HepG2 (cell line): Measurements from ENCODE around the gene E2F3. TPM values are rescaled to one million over a fixed set of nuclear protein-coding genes. Genes with fewer than 3 reads are reported as not detected.
"Not testable (repeated sequence)": the region's sequence is repeated elsewhere in the genome, so short reads cannot be mapped to it uniquely, and the experiment has no call there.

Experiments used
- ATAC-seq: fragments of 200-7000 bp; cut with Tn5 transposase; 3 replicates; pipeline ENCODE4 v1.9.1; 2020; ENCODE audit warnings: mild to moderate bottlenecking, moderate library complexity
- BruUV-seq: library from RNA; stranded (reverse); fragments of 400-500 nt; replicated peaks from 2 replicates; lab custom pipeline; 2021; lab: Mats Ljungman, UMichigan
- CTCF ChIA-PET: fragments of 300-600 bp; formaldehyde crosslinking; extraction: SDS; loops from one replicate; lab custom pipeline; 2021; ENCODE audit warnings: low total read pairs, inconsistent platforms, low intra/inter-chr PET ratio; lab: Yijun Ruan, JAX
- POLR2A ChIA-PET: fragments of 350-600 bp; sonication (Branson Sonifier 250); formaldehyde crosslinking; loops from one replicate; lab custom pipeline; 2020; ENCODE audit warnings: antibody characterized with exemption, inconsistent platforms; lab: Yijun Ruan, JAX
- DNase-seq: peaks from one replicate; pipeline ENCODE4 v3.0.0-alpha.2; 2015; ENCODE audit warnings: low spot score
- FAIRE-seq: peaks from 3 replicates; lab custom pipeline; 2011; peaks lifted over from hg19 to GRCh38; lab: Jason Lieb, UNC
- H2AFZ ChIP-seq: one replicate; pipeline ENCODE4 v1.6.1; 2011; ENCODE audit warnings: low read length, inconsistent platforms
- H3K27ac ChIP-seq: fragments of 300-600 bp; 3 replicates; pipeline ENCODE4 v1.8.0; 2011; ENCODE audit warnings: mixed run types, mild to moderate bottlenecking, mixed read lengths, low read length, inconsistent platforms; ENCODE audit not compliant: insufficient read depth; ENCODE audit errors: extremely low read length
- H3K27me3 ChIP-seq, 2 experiments: fragments of 200-600 bp in 1 of 2; 2 replicates in 1 of 2; 3 replicates in 1 of 2; pipeline versions ENCODE4 v1.6.0 to v1.8.0; 2011; ENCODE audit warnings: low read length in 2 of 2, mild to moderate bottlenecking in 2 of 2, moderate library complexity in 2 of 2, inconsistent platforms in 1 of 2; ENCODE audit not compliant: insufficient read depth in 2 of 2, control insufficient read depth in 1 of 2
- H3K36me3 ChIP-seq, 2 experiments: fragments of 200-600 bp in 1 of 2; replicated peaks in 1 of 2; 2 replicates in 1 of 2; 3 replicates in 1 of 2; pipeline versions ENCODE4 v1.5.1 to v1.8.0; 2011; ENCODE audit warnings: low read length in 2 of 2, inconsistent platforms in 1 of 2; ENCODE audit not compliant: insufficient read depth in 2 of 2, control insufficient read depth in 1 of 2
- H3K4me1 ChIP-seq: 2 replicates; pipeline ENCODE4 v1.5.1; 2012; ENCODE audit warnings: low read length, inconsistent platforms; ENCODE audit not compliant: insufficient read depth
- H3K4me2 ChIP-seq: 2 replicates; pipeline ENCODE4 v1.6.0; 2011; ENCODE audit warnings: low read depth, low read length, inconsistent platforms
- H3K4me3 ChIP-seq, 3 experiments: fragments of 200-600 bp in 1 of 3; sonication (generic), shearing (Covaris generic) in 1 of 3; replicated peaks in 1 of 3; 2 replicates each; pipeline ENCODE4 v1.5.1; 2011 to 2016; ENCODE audit warnings: low read length in 3 of 3, inconsistent platforms in 2 of 3, low read depth in 2 of 3, mild to moderate bottlenecking in 2 of 3, control low read depth in 1 of 3, mixed read lengths in 1 of 3; ENCODE audit not compliant: insufficient read depth in 1 of 3
- H3K79me2 ChIP-seq: one replicate; pipeline ENCODE4 v1.6.1; 2011; ENCODE audit warnings: low read length, inconsistent platforms; ENCODE audit not compliant: insufficient read depth
- H3K9ac ChIP-seq: 2 replicates; pipeline ENCODE4 v1.6.0; 2011; ENCODE audit warnings: mild to moderate bottlenecking, low read depth, low read length, inconsistent platforms; ENCODE audit not compliant: insufficient read depth
- H3K9me3 ChIP-seq: 2 replicates; pipeline ENCODE4 v1.5.1; 2012; ENCODE audit warnings: mild to moderate bottlenecking, low read length
- H4K20me1 ChIP-seq: 2 replicates; pipeline ENCODE4 v1.6.0; 2011; ENCODE audit warnings: inconsistent platforms, mild to moderate bottlenecking, low read length, moderate library complexity; ENCODE audit not compliant: insufficient read depth
- CEBPG ChIP-seq: IDR thresholded peaks from 2 replicates; pipeline ENCODE4 v1.6.1; 2016
- NR2F2 ChIP-seq: IDR thresholded peaks from 2 replicates; pipeline ENCODE4 v1.6.1; 2012; ENCODE audit warnings: low read depth, inconsistent platforms, borderline replicate concordance
- RORA ChIP-seq: sonication (generic); formaldehyde crosslinking; IDR thresholded peaks from 2 replicates; pipeline ENCODE4 v1.5.0; 2020; ENCODE audit warnings: mild to moderate bottlenecking, missing genetic modification reagents, moderate library complexity
- ZNF468 ChIP-seq: sonication (generic); formaldehyde crosslinking; IDR thresholded peaks from 2 replicates; pipeline ENCODE4 v1.8.0; 2022; ENCODE audit warnings: mild to moderate bottlenecking, moderate library complexity, missing genetic modification reagents
- WGBS: methylation state at CpG from one replicate; pipeline ENCODE4 v1.1.6; 2017; ENCODE audit warnings: low lambda C conversion rate; 5-methylcytosine and 5-hydroxymethylcytosine counted together
- in situ Hi-C: cut with HindIII; loops from 2 replicates; pipeline ENCODE4 v1.10.0; 2017; ENCODE audit warnings: low pct_unique_long_range_greater_than_20kb; ENCODE audit not compliant: extremely low pct_ligation_motif_present
- intact Hi-C: fragments of 100-400 bp; cut with micrococcal nuclease; formaldehyde crosslinking; loops from one replicate; pipeline ENCODE4 v1.10.0; 2022; ENCODE audit not compliant: unreplicated experiment
- polyA plus RNA-seq, 8 experiments: library from polyadenylated mRNA; depleted of rRNA in 3 of 8; stranded (reverse) in 7 of 8; unstranded in 1 of 8; fragments of >200 nt; fragmentation: Illumina TruSeq in 4 of 8; extraction: Trizol in 4 of 8; gene quantifications; 2 replicates each; pipeline versions ENCODE4 v1.2.1 to v1.2.3, GENCODE V29; 2011 to 2016; ENCODE audit warnings: low read depth in 4 of 8, missing spikeins in 1 of 8, mixed read lengths in 1 of 8; ENCODE audit not compliant: insufficient read depth in 1 of 8
- total RNA-seq, 5 experiments: library from RNA; depleted of rRNA; stranded (reverse); fragments of >200 nt; fragmentation: Illumina TruSeq; extraction: Trizol; gene quantifications; 2 replicates each; pipeline ENCODE4 v1.2.3, GENCODE V29; 2016; ENCODE audit warnings: low read depth in 1 of 5
- TF ChIP-seq, protein P1 (sequence below): sonication (generic); formaldehyde crosslinking; IDR thresholded peaks from 2 replicates; pipeline ENCODE4 v1.4.0; 2020; ENCODE audit warnings: mild to moderate bottlenecking, missing genetic modification reagents
- TF ChIP-seq, protein P2 (sequence below): sonication (generic); formaldehyde crosslinking; IDR thresholded peaks from 2 replicates; pipeline ENCODE4 v1.8.1; 2023; ENCODE audit warnings: missing genetic modification reagents, mild to moderate bottlenecking, borderline replicate concordance
- TF ChIP-seq, protein P3 (sequence below): sonication (generic); formaldehyde crosslinking; IDR thresholded peaks from 2 replicates; pipeline ENCODE4 v1.4.0; 2020; ENCODE audit warnings: mild to moderate bottlenecking, missing genetic modification reagents

E2F3 gene
- total and polyA plus RNA-seq, 2 of the 13 experiments (the other 11 are each of a cell fraction or from before 2014, with no cell fraction given): 8.5 to 12.7 TPM

DNA sequence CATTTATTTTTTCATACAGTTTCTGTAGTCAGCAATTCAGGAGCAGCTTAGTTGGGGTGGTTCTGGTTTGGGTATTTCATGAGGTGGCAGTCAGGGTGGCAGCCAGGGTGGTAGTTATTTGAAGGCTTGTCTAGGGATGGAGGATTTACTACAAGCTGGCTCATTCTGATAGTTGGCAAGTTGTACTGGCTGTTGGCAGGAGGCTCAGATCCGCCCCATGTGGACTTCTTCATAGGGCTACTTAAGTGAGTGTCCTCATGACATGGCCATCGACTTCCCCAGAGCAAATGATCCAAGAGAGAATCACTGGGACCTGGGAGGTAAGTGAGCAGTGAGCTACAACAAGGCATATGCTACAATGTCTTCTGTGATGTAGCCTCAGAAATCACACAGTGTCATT is 110.2 kb downstream of the E2F3 start:
- Histone ChIP-seq H3K9ac (no peak overlapping the region), H3K27me3 (peaks cover 0 to 5% of the 10 kb centered on the region in 2 experiments; a peak in 1 of 5 replicates), H3K4me2 (no peak overlapping the region), H3K79me2 (no peaks in the 10 kb centered on the region), H2AFZ (no peak overlapping the region), H3K36me3 (no peaks in the 10 kb centered on the region), H3K27ac (no peak overlapping the region), H4K20me1 (no peaks in the 10 kb centered on the region), H3K4me3 (no peak overlapping the region), H3K4me1 (peaks cover 18% of the 10 kb centered on the region), H3K9me3 (no peaks in the 10 kb centered on the region)
- intact Hi-C loops (no loop called here), in situ Hi-C loops (no loop called here)
- ChIA-PET POLR2A (no interaction called here), CTCF (no interaction called here)
- BruUV-seq: no TSS peak
- no peak for FAIRE-seq
- TF ChIP-seq NR2F2: no peak
- no peak for TF ChIP-seq CEBPG (CRISPR knock-in tag)
- TF ChIP-seq, protein P1, sequence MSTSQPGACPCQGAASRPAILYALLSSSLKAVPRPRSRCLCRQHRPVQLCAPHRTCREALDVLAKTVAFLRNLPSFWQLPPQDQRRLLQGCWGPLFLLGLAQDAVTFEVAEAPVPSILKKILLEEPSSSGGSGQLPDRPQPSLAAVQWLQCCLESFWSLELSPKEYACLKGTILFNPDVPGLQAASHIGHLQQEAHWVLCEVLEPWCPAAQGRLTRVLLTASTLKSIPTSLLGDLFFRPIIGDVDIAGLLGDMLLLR (CRISPR knock-in tag): no peak
- TF ChIP-seq, protein P2, sequence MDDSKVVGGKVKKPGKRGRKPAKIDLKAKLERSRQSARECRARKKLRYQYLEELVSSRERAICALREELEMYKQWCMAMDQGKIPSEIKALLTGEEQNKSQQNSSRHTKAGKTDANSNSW (CRISPR knock-in tag): no peak
- TF ChIP-seq ZNF468: no peak
- no peak for TF ChIP-seq RORA
- TF ChIP-seq, protein P3, sequence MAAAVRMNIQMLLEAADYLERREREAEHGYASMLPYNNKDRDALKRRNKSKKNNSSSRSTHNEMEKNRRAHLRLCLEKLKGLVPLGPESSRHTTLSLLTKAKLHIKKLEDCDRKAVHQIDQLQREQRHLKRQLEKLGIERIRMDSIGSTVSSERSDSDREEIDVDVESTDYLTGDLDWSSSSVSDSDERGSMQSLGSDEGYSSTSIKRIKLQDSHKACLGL: no peak
- 5% methylated on average over 2 of the region's 2 CpGs for WGBS
- no peak for DNase-seq
- no peak for ATAC-seq

DNA sequence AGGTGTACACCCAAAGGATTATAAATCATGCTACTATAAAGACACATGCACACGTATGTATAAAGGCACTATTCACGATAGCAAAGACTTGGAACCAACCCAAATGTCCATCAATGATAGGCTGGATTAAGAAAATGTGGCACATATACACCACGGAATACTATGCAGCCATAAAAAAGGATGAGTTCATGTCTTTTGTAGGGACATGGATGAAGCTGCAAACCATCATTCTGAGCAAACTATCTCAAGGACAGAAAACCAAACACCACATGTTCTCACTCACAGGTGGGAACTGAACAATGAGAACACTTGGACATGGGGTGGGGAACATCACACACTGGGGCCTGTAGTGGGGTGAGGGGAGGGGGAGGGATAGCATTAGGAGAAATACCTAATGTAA is 123.5 kb downstream of the E2F3 start:
- ATAC-seq, H3K4me2 ChIP-seq, POLR2A ChIA-PET, H3K27me3 ChIP-seq, H3K9ac ChIP-seq, DNase-seq, FAIRE-seq, H3K36me3 ChIP-seq, CTCF ChIA-PET, intact Hi-C loops, H4K20me1 ChIP-seq, H3K4me3 ChIP-seq, BruUV-seq, H3K79me2 ChIP-seq, H3K9me3 ChIP-seq, H2AFZ ChIP-seq, H3K27ac ChIP-seq: not testable (repeated sequence)
- in situ Hi-C loops: loop anchor here (5.0 to 10.0 kb wide), 3 partner anchors 123 to 430 kb away; partner anchors contain the start of gene E2F3
- 10% methylated on average over 3 of the region's 3 CpGs for WGBS
- peaks cover 19% of the 10 kb centered on the region for H3K4me1 ChIP-seq
